HL-60/S4 treated with phorbol 12-myristate 13-acetate at 8.2 ng/mL for 4 days and 3 days (cell line): ENCODE data around the gene STOML1.

Experiments used
- in situ Hi-C: fragments of 300-500 bp; cut with MboI; formaldehyde crosslinking; loops from 2 replicates; pipeline ENCODE4 v1.15.0; 2022; ENCODE audit warnings: low sequenced_read_pairs

Gene STOML1

GRCh38 chr15:73935547-73935946, 56.5 kb downstream of the STOML1 start:
- in situ Hi-C loops, result no loop called here

- in situ Hi-C loops, result no loop called here
Measured at GRCh38 chr15:73934281-73934680, 57.8 kb downstream of the STOML1 start.

- in situ Hi-C loops, result no loop called here
Measured at GRCh38 chr15:73932381-73933191, 59.5 kb downstream of the STOML1 start.

- in situ Hi-C loops, result no loop called here
Measured at GRCh38 chr15:73931441-73931840, 60.7 kb downstream of the STOML1 start.

GRCh38 chr15:73930790-73931281, 61.3 kb downstream of the STOML1 start:
- in situ Hi-C loops, result no loop called here

GRCh38 chr15:73930371-73930770, 61.7 kb downstream of the STOML1 start:
- in situ Hi-C loops, result no loop called here

GRCh38 chr15:73928971-73929627, 63.0 kb downstream of the STOML1 start:
- in situ Hi-C loops, result no loop called here
